DND-41 (cell line): Measurements from ENCODE around the gene CFAP107.

Experiments used
- CTCF ChIP-seq: IDR thresholded peaks from 2 replicates; pipeline ENCODE4 v1.5.1; 2012; ENCODE audit warnings: borderline replicate concordance, low read length, moderate library complexity, mild to moderate bottlenecking; ENCODE audit not compliant: poor library complexity, severe bottlenecking; ENCODE audit errors: extremely low read depth
- EZH2 ChIP-seq: IDR thresholded peaks from 3 replicates; pipeline ENCODE4 v1.6.1; 2012; ENCODE audit warnings: borderline replicate concordance, low read depth, mild to moderate bottlenecking, moderate library complexity, low read length, inconsistent platforms; ENCODE audit not compliant: severe bottlenecking

- no peak for TF ChIP-seq CTCF
- no peak for TF ChIP-seq EZH2
Observed at GRCh38 chr1:12770620-12771019, 24.6 kb downstream of the CFAP107 start.
